Gastrocnemius medialis (tissue), 4 donors: ENCODE results near the gene MYO19. TPM values are rescaled to one million over a fixed set of nuclear protein-coding genes. Genes with fewer than 3 reads are reported as not detected.

Source experiments
- ATAC-seq, 2 donors: fragments of 150-250 bp; one replicate each; pipeline ENCODE4 v1.9.1; 2016
- DNase-seq, 2 donors: peaks; one replicate each; pipeline ENCODE4 v3.0.0-alpha.2; 2019
- H3K27ac ChIP-seq, 4 donors: fragments of 200-600 bp; sonication (generic); 1 replicate in 1 of 4; 2 replicates in 3 of 4; pipeline ENCODE4 v1.5.1; 2016 to 2018; ENCODE audit warnings: mild to moderate bottlenecking in 2 of 4, moderate library complexity in 1 of 4
- H3K27me3 ChIP-seq, 3 donors: fragments of 200-600 bp; sonication (generic) in 2 of 3; 1 replicate in 1 of 3; 2 replicates in 2 of 3; pipeline versions ENCODE4 v1.5.1 to v1.6.0; 2016 to 2019; ENCODE audit warnings: mild to moderate bottlenecking in 1 of 3, moderate library complexity in 1 of 3
- H3K36me3 ChIP-seq, 2 donors: fragments of 200-600 bp; sonication (generic) in 1 of 2; one replicate each; pipeline ENCODE4 v1.5.1; 2017 to 2018
- H3K4me1 ChIP-seq, 2 donors: fragments of 200-600 bp; sonication (generic) in 1 of 2; one replicate each; pipeline ENCODE4 v1.5.1; 2016 to 2017; ENCODE audit warnings: mild to moderate bottlenecking in 2 of 2
- H3K4me3 ChIP-seq, 4 donors: fragments of 200-600 bp; sonication (generic) in 3 of 4; 1 replicate in 1 of 4; 2 replicates in 3 of 4; pipeline ENCODE4 v1.5.1; 2016 to 2019; ENCODE audit warnings: mild to moderate bottlenecking in 2 of 4
- H3K9me3 ChIP-seq, 3 donors: fragments of 200-600 bp; sonication (generic) in 2 of 3; 1 replicate in 1 of 3; 2 replicates in 2 of 3; pipeline ENCODE4 v1.5.1; 2016 to 2019
- CTCF ChIP-seq, 5 experiments: fragments of 450-650 bp in 3 of 5; fragments of 200-600 bp in 2 of 5; sonication (generic) in 2 of 5; IDR thresholded peaks in 4 of 5; conservative IDR thresholded peaks in 1 of 5; 1 replicate in 4 of 5; 2 replicates in 1 of 5; pipeline ENCODE4 v1.5.1; 2016 to 2019; ENCODE audit warnings: antibody characterized with exemption in 5 of 5, mild to moderate bottlenecking in 3 of 5, moderate library complexity in 3 of 5
- POLR2A ChIP-seq, 2 donors: fragments of 450-650 bp; IDR thresholded peaks; one replicate each; pipeline ENCODE4 v1.6.1; 2017; ENCODE audit warnings: antibody characterized with exemption in 2 of 2, mild to moderate bottlenecking in 2 of 2, moderate library complexity in 2 of 2
- in situ Hi-C, 4 donors: fragments of 200-750 bp; cut with MboI; loops; one replicate each; pipeline versions ENCODE4 v1.15.0 to v1.8.0; 2017; ENCODE audit warnings: low sequenced_read_pairs in 4 of 4
- intact Hi-C: fragments of 100-400 bp; cut with DNase I; formaldehyde crosslinking; loops from one replicate; pipeline ENCODE4 v1.15.1; 2023; ENCODE audit warnings: low total_unique reads
- total RNA-seq, 4 donors: library from RNA; depleted of rRNA; stranded (reverse); fragments of >200 nt; gene quantifications; one replicate each; pipeline versions ENCODE4 v1.1.0 to v1.2.3, GENCODE V29; 2016

Gene MYO19
- total RNA-seq, 4 donors from 2014 or later: 7.5 to 16.8 (median 13.2) TPM

GRCh38 chr17:36547776-36548175 is 13.1 kb upstream of the MYO19 start:
- in situ Hi-C loops: loop anchor here in 1 of 4 donors (25.0 kb wide), 2 partner anchors 960 to 1065 kb away; partner anchors contain the start of genes AP2B1, PEX12 and SYNRG
- H3K9me3 ChIP-seq: no peaks in the 10 kb centered on the region
- DNase-seq (no peak), ATAC-seq (no peak)
- no peaks in the 10 kb centered on the region for H3K36me3 ChIP-seq
- H3K27me3 ChIP-seq: no peaks in the 10 kb centered on the region
- H3K4me1 ChIP-seq: peaks cover 51 to 63% of the 10 kb centered on the region in 2 donors
- intact Hi-C loops: loop anchor here (5.0 kb wide), 1 partner anchor 400 kb away; the partner anchor contains the start of gene AATF
- H3K27ac ChIP-seq: peak overlapping the region; percentile 99 to 100 (median 100)
- no peak overlapping the region for H3K4me3 ChIP-seq
- TF ChIP-seq POLR2A (IDR thresholded peaks at IDR 0.05) (no peak), CTCF (IDR thresholded peaks at IDR 0.05 in 4 of 5, conservative IDR thresholded peaks at IDR 0.05 in 1 of 5) (no peak)

GRCh38 chr17:36546418-36547093 is 11.9 kb upstream of the MYO19 start:
- in situ Hi-C loops: loop anchor here in 1 of 4 donors (25.0 kb wide), 2 partner anchors 959 to 1066 kb away; partner anchors contain the start of genes AP2B1, PEX12 and SYNRG
- ATAC-seq: no peak

GRCh38 chr17:36545465-36546417 is 11.1 kb upstream of the MYO19 start:
- intact Hi-C loops: loop anchor here (2.0 to 5.0 kb wide), 4 partner anchors 45 to 1303 kb away; partner anchors contain the start of genes AATF, DHRS11, MRM1 and SLFN5
- Histone ChIP-seq H3K4me3 (peak overlapping the region; percentile 79 to 100 (median 94)), H3K36me3 (no peaks in the 10 kb centered on the region), H3K27me3 (no peaks in the 10 kb centered on the region), H3K27ac (peak overlapping the region; percentile 99 to 100 (median 100)), H3K4me1 (peaks cover 44 to 45% of the 10 kb centered on the region in 2 donors), H3K9me3 (no peaks in the 10 kb centered on the region)
- TF ChIP-seq CTCF (IDR thresholded peaks at IDR 0.05 in 4 of 5, conservative IDR thresholded peaks at IDR 0.05 in 1 of 5) (peak in 1 of 5 experiments; percentile 26), POLR2A (IDR thresholded peaks at IDR 0.05) (peak; percentile 83 to 92)
- in situ Hi-C loops: loop anchor here in 1 of 4 donors (25.0 kb wide), 2 partner anchors 958 to 1067 kb away; partner anchors contain the start of genes AP2B1, PEX12 and SYNRG
- peak; percentile 94 to 98 for DNase-seq
- peak; percentile 77 to 82 for ATAC-seq

More at GRCh38 chr17:36546418-36547093, 11.9 kb upstream of the MYO19 start:
- TF ChIP-seq CTCF (IDR thresholded peaks at IDR 0.05 in 4 of 5, conservative IDR thresholded peaks at IDR 0.05 in 1 of 5) (no peak), POLR2A (IDR thresholded peaks at IDR 0.05) (no peak)
- Histone ChIP-seq H3K4me3 (peak overlapping the region; percentile 79 to 100 (median 94)), H3K9me3 (no peaks in the 10 kb centered on the region), H3K36me3 (no peaks in the 10 kb centered on the region), H3K4me1 (peaks cover 45 to 51% of the 10 kb centered on the region in 2 donors), H3K27me3 (no peaks in the 10 kb centered on the region), H3K27ac (peak overlapping the region; percentile 99 to 100 (median 100))
- no peak for DNase-seq
- intact Hi-C loops: loop anchor here (5.0 kb wide), 1 partner anchor 401 kb away; the partner anchor contains the start of gene AATF

DNA sequence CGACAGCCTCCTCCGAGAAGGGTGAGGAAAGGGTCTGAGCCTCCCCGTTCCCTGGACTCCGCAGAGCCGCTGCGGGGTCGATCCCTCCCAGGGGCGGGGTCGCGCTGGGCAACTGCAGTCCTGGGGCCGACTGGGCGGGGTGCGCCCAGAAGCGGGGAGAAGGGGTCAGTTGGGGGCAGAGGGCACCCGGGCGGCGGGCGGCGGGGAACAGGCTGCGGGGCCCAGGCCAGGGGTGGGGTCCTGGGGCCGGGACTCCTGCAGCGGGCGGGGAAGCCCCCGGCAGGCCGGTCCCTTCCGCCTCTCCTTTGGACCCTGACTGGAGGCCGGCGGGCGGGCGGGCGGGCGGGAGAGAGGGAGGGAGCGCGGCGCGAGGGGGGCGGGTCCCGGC is 10.4 kb upstream of the MYO19 start:
- intact Hi-C loops: loop anchor here (2.0 to 5.0 kb wide), 4 partner anchors 46 to 1302 kb away; partner anchors contain the start of genes AATF, DHRS11, MRM1 and SLFN5
- in situ Hi-C loops: loop anchor here in 1 of 4 donors (25.0 kb wide), 2 partner anchors 958 to 1067 kb away; partner anchors contain the start of genes AP2B1, PEX12 and SYNRG
- H3K9me3 ChIP-seq: no peaks in the 10 kb centered on the region
- peak overlapping the region; percentile 99 to 100 (median 100) for H3K27ac ChIP-seq
- TF ChIP-seq CTCF (IDR thresholded peaks at IDR 0.05 in 4 of 5, conservative IDR thresholded peaks at IDR 0.05 in 1 of 5): no peak
- TF ChIP-seq POLR2A (IDR thresholded peaks at IDR 0.05): no peak
- no peaks in the 10 kb centered on the region for H3K36me3 ChIP-seq
- ATAC-seq: peak; percentile 26 to 48
- peaks cover 38 to 44% of the 10 kb centered on the region in 2 donors for H3K4me1 ChIP-seq
- no peaks in the 10 kb centered on the region for H3K27me3 ChIP-seq
- DNase-seq: no peak
- H3K4me3 ChIP-seq: peak overlapping the region; percentile 92 to 100 (median 95)
